ENCODE results near the gene DZANK1. TPM values are rescaled to one million over a fixed set of nuclear protein-coding genes. Genes with fewer than 3 reads are reported as not detected.

Gene DZANK1
- polyA plus RNA-seq, 1 of the 3 experiments (the other 2 are of a cell fraction): 3.3 TPM

- no peak for TF ChIP-seq RCOR1 (IDR thresholded peaks at IDR 0.05; ENCODE audit: low read length)
- 0 out of 2 replicates have a peak, but pooled peaks have one; percentile 18 for TF ChIP-seq JUND (IDR thresholded peaks at IDR 0.05)
- TF ChIP-seq NFIC (IDR thresholded peaks at IDR 0.05; ENCODE audit: borderline replicate concordance): no peak
- H2AFZ ChIP-seq (ENCODE audit: low read depth): no peak overlapping the region
- no peaks in the 10 kb centered on the region for H3K36me3 ChIP-seq (replicated peaks in 1 of 2; ENCODE audit: control insufficient read depth in 1 of 2, insufficient read depth in 2 of 2, low read length in 1 of 2)
- CTCF ChIA-PET: no interaction called here
- H3F3A ChIP-seq (replicated peaks; ENCODE audit: insufficient read depth): no peaks in the 10 kb centered on the region
- no peak overlapping the region for H3K4me3 ChIP-seq (ENCODE audit: low read depth in 2 of 2, low read length in 1 of 2)
- H3K9me3 ChIP-seq: no peaks in the 10 kb centered on the region
- DNase-seq: no peak
- H4K20me1 ChIP-seq (ENCODE audit: insufficient read depth): no peaks in the 10 kb centered on the region
- no peaks in the 10 kb centered on the region for H3K4me1 ChIP-seq (ENCODE audit: control insufficient read depth in 1 of 2, insufficient read depth in 2 of 2, low read depth in 1 of 2, low read length in 1 of 2)
- H3K79me2 ChIP-seq (ENCODE audit: insufficient read depth): no peaks in the 10 kb centered on the region
- H3K9ac ChIP-seq: no peak overlapping the region
- H3K4me2 ChIP-seq: no peak overlapping the region
- POLR2A ChIA-PET: interaction anchor here (0.6 kb wide), 1 partner anchor 200 kb away, joined by 3 read pairs; no protein-coding TSS in a partner anchor
- WGBS (ENCODE audit: low lambda C conversion rate): 75% methylated on average over 6 of the region's 6 CpGs
- no peak overlapping the region for H3K27ac ChIP-seq (ENCODE audit: low read depth in 2 of 2, low read length in 1 of 2)
- no peaks in the 10 kb centered on the region for H3K27me3 ChIP-seq (ENCODE audit: insufficient read depth)
- H3K9me2 ChIP-seq: no peaks in the 10 kb centered on the region
Observed at GRCh38 chr20:18388860-18389259, 78.0 kb downstream of the DZANK1 start.

DNA sequence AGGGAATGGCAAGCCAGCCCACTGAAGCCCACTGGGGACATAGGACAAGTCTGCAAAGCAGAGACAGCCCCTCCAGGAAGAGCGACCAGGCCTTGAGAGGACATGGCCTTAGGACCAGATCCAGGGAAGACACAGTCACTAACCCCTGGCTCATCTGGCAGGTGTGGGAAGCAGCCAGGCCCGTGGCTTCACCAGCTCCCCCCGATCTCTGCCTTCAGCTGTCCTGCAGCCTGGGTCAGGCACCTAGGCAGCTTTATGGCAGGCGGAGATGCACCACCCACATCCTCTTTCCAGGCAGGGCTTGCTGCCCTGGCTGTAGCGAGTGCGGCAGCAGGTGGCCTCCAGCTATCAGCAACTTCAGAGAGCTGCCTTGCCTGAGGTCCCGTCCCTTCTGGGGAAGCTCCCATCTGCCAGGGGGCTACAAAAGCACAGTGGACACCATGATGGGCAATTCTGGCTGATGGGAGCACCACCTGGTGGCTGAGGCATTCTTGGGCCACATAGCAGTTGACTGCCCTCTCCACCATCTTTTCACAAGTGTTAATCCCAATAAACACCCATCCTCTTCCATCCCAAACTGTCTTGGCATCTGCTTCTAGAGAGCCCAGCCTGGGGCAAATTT, 85.8 kb downstream of the DZANK1 start:
- Histone ChIP-seq H3K9ac (no peak overlapping the region), H3K4me1 (ENCODE audit: control insufficient read depth in 1 of 2, insufficient read depth in 2 of 2, low read depth in 1 of 2, low read length in 1 of 2) (no peaks in the 10 kb centered on the region), H3K79me2 (ENCODE audit: insufficient read depth) (no peaks in the 10 kb centered on the region), H3K36me3 (replicated peaks in 1 of 2; ENCODE audit: control insufficient read depth in 1 of 2, insufficient read depth in 2 of 2, low read length in 1 of 2) (no peaks in the 10 kb centered on the region), H2AFZ (ENCODE audit: low read depth) (no peak overlapping the region), H3F3A (replicated peaks; ENCODE audit: insufficient read depth) (no peaks in the 10 kb centered on the region), H3K4me2 (no peak overlapping the region), H3K27ac (ENCODE audit: low read depth in 2 of 2, low read length in 1 of 2) (no peak overlapping the region), H3K4me3 (ENCODE audit: low read depth in 2 of 2, low read length in 1 of 2) (no peak overlapping the region), H3K9me2 (no peaks in the 10 kb centered on the region), H3K9me3 (no peaks in the 10 kb centered on the region), H4K20me1 (ENCODE audit: insufficient read depth) (no peaks in the 10 kb centered on the region), H3K27me3 (ENCODE audit: insufficient read depth) (no peaks in the 10 kb centered on the region; the same call in 1 of the 2 replicates)
- POLR2A ChIA-PET: no interaction called here
- CTCF ChIA-PET: interaction anchor here (0.8 kb wide), 1 partner anchor 13 kb away, joined by 3 read pairs; no protein-coding TSS in a partner anchor
- no peak for DNase-seq
- 67% methylated on average over 6 of the region's 7 CpGs for WGBS (ENCODE audit: low lambda C conversion rate)
- no peak for TF ChIP-seq RFX5 (IDR thresholded peaks at IDR 0.05; ENCODE audit: low read length)
- no peak for TF ChIP-seq IRF3 (IDR thresholded peaks at IDR 0.05; ENCODE audit: low read depth, low read length)
- no peak for TF ChIP-seq FOSL2 (IDR thresholded peaks at IDR 0.05; ENCODE audit: borderline replicate concordance, low read depth)
- TF ChIP-seq FOXJ3 (CRISPR knock-in tag; IDR thresholded peaks at IDR 0.05): no peak
- no peak for TF ChIP-seq NRF1 (IDR thresholded peaks at IDR 0.05; ENCODE audit: low read depth, low read length)
- TF ChIP-seq FOXM1 (IDR thresholded peaks at IDR 0.05; ENCODE audit: low read depth): no peak
- no peak for TF ChIP-seq TCF12 (IDR thresholded peaks at IDR 0.05)
- TF ChIP-seq RXRA (IDR thresholded peaks at IDR 0.05; ENCODE audit: borderline replicate concordance, low read depth): no peak
- TF ChIP-seq EZH2phosphoT487 (IDR thresholded peaks at IDR 0.05; ENCODE audit: borderline replicate concordance, low read depth): no peak
- no peak for TF ChIP-seq POLR2AphosphoS5 (IDR thresholded peaks at IDR 0.05; ENCODE audit: low read depth, low read length)
- no peak for TF ChIP-seq RCOR1 (IDR thresholded peaks at IDR 0.05; ENCODE audit: low read length)
- TF ChIP-seq MAX (IDR thresholded peaks at IDR 0.05; ENCODE audit: low read depth): no peak
- no peak for TF ChIP-seq MXI1 (IDR thresholded peaks at IDR 0.05; ENCODE audit: low read depth, low read length)
- TF ChIP-seq, protein P1, sequence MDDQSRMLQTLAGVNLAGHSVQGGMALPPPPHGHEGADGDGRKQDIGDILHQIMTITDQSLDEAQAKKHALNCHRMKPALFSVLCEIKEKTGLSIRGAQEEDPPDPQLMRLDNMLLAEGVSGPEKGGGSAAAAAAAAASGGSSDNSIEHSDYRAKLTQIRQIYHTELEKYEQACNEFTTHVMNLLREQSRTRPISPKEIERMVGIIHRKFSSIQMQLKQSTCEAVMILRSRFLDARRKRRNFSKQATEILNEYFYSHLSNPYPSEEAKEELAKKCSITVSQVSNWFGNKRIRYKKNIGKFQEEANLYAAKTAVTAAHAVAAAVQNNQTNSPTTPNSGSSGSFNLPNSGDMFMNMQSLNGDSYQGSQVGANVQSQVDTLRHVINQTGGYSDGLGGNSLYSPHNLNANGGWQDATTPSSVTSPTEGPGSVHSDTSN (IDR thresholded peaks at IDR 0.05): no peak
- TF ChIP-seq SIN3A (IDR thresholded peaks at IDR 0.05; ENCODE audit: borderline replicate concordance, low read depth, low read length): no peak
- TF ChIP-seq NFIC (IDR thresholded peaks at IDR 0.05; ENCODE audit: borderline replicate concordance): no peak

Measured in SK-N-SH (cell line).